IMR-90 (cell line): ENCODE data around the gene ADGRL3. TPM values are rescaled to one million over a fixed set of nuclear protein-coding genes. Genes with fewer than 3 reads are reported as not detected.

Experiments
- ATAC-seq: fragments of 200-7000 bp; cut with Tn5 transposase; 2 replicates; pipeline ENCODE4 v1.9.1; 2020; ENCODE audit warnings: low read depth, mild to moderate bottlenecking, moderate library complexity
- BruUV-seq: library from RNA; stranded (reverse); fragments of 400-500 nt; replicated peaks from 2 replicates; lab custom pipeline; 2021; lab: Mats Ljungman, UMichigan
- CTCF ChIA-PET: fragments of 300-600 bp; formaldehyde crosslinking; extraction: SDS; loops from one replicate; lab custom pipeline; 2021; ENCODE audit warnings: antibody characterized with exemption; lab: Yijun Ruan, JAX
- POLR2A ChIA-PET: fragments of 300-600 bp; sonication (Branson Sonifier 250); formaldehyde crosslinking; loops from one replicate; lab custom pipeline; 2022; ENCODE audit warnings: antibody characterized with exemption; ENCODE audit not compliant: unreplicated experiment; lab: Charles Lee
- DNase-seq: peaks from one replicate; pipeline ENCODE4 v3.0.0; 2013
- H2AFZ ChIP-seq: replicated peaks from 2 replicates; pipeline ENCODE3; 2013; ENCODE audit warnings: low read length, mild to moderate bottlenecking; ENCODE audit not compliant: poor library complexity
- H2AK5ac ChIP-seq: 2 replicates; pipeline ENCODE4 v1.6.1; 2013; ENCODE audit warnings: low read depth, low read length, inconsistent platforms
- H2AK9ac ChIP-seq: replicated peaks from 2 replicates; pipeline ENCODE3; 2013; ENCODE audit warnings: mild to moderate bottlenecking, low read depth, low read length, moderate library complexity; ENCODE audit not compliant: poor library complexity
- H2BK120ac ChIP-seq: 2 replicates; pipeline ENCODE4 v1.6.1; 2013; ENCODE audit warnings: low read depth, low read length, inconsistent platforms
- H2BK15ac ChIP-seq: 3 replicates; pipeline ENCODE4 v1.6.1; 2013; ENCODE audit warnings: low read depth, low read length, inconsistent platforms
- H2BK20ac ChIP-seq: 2 replicates; pipeline ENCODE4 v1.6.1; 2013; ENCODE audit warnings: low read depth, mild to moderate bottlenecking, inconsistent platforms, low read length, moderate library complexity
- H2BK5ac ChIP-seq: 2 replicates; pipeline ENCODE4 v1.6.1; 2013; ENCODE audit warnings: mild to moderate bottlenecking, low read depth, low read length, inconsistent platforms; ENCODE audit not compliant: poor library complexity, severe bottlenecking
- H3K14ac ChIP-seq: replicated peaks from 2 replicates; pipeline ENCODE4 v1.6.1; 2013; ENCODE audit warnings: low read depth, low read length, inconsistent platforms
- H3K18ac ChIP-seq: 2 replicates; pipeline ENCODE4 v1.6.1; 2013; ENCODE audit warnings: low read depth, low read length, control low read depth
- H3K23ac ChIP-seq: 2 replicates; pipeline ENCODE4 v1.6.1; 2013; ENCODE audit warnings: low read depth, low read length, inconsistent platforms
- H3K27ac ChIP-seq: 2 replicates; pipeline ENCODE4 v1.5.1; 2013; ENCODE audit warnings: mild to moderate bottlenecking, control low read depth, low read length; ENCODE audit not compliant: insufficient read depth
- H3K27me3 ChIP-seq: 2 replicates; pipeline ENCODE4 v1.6.1; 2013; ENCODE audit warnings: low read length; ENCODE audit not compliant: control insufficient read depth, insufficient read depth
- H3K36me3 ChIP-seq: 2 replicates; pipeline ENCODE4 v1.6.1; 2013; ENCODE audit warnings: low read length, mixed read lengths; ENCODE audit not compliant: control insufficient read depth, insufficient read depth
- H3K4ac ChIP-seq: 2 replicates; pipeline ENCODE4 v1.6.1; 2013; ENCODE audit warnings: low read depth, low read length, inconsistent platforms
- H3K4me1 ChIP-seq: 2 replicates; pipeline ENCODE4 v1.6.1; 2013; ENCODE audit warnings: low read length, mixed read lengths; ENCODE audit not compliant: control insufficient read depth, insufficient read depth
- H3K4me2 ChIP-seq: 2 replicates; pipeline ENCODE4 v1.6.1; 2013; ENCODE audit warnings: low read depth, mild to moderate bottlenecking, control low read depth, low read length, moderate library complexity
- H3K4me3 ChIP-seq: 2 replicates; pipeline ENCODE4 v1.5.1; 2013; ENCODE audit warnings: low read depth, mild to moderate bottlenecking, control low read depth, low read length, moderate library complexity; ENCODE audit not compliant: insufficient read depth
- H3K56ac ChIP-seq: 2 replicates; pipeline ENCODE4 v1.6.1; 2013; ENCODE audit warnings: low read length, inconsistent platforms; ENCODE audit not compliant: insufficient read depth; ENCODE audit errors: extremely low read depth
- H3K79me1 ChIP-seq, 2 experiments: 2 replicates each; pipeline ENCODE4 v1.6.1; 2013; ENCODE audit warnings: low read length in 2 of 2, inconsistent platforms in 1 of 2, low read depth in 1 of 2
- H3K9ac ChIP-seq: 2 replicates; pipeline ENCODE4 v1.6.1; 2013; ENCODE audit warnings: low read depth, low read length, control low read depth
- H3K9me1 ChIP-seq: 2 replicates; pipeline ENCODE4 v1.6.1; 2013; ENCODE audit warnings: low read length, inconsistent platforms; ENCODE audit not compliant: insufficient read depth
- H3K9me3 ChIP-seq: 2 replicates; pipeline ENCODE4 v1.6.1; 2013; ENCODE audit warnings: low read length; ENCODE audit not compliant: control insufficient read depth, insufficient read depth
- H4K20me1 ChIP-seq: 2 replicates; pipeline ENCODE4 v1.6.1; 2013; ENCODE audit warnings: low read length, inconsistent platforms; ENCODE audit not compliant: insufficient read depth
- H4K5ac ChIP-seq: 2 replicates; pipeline ENCODE4 v1.6.1; 2013; ENCODE audit warnings: mild to moderate bottlenecking, low read depth, low read length, control low read depth
- H4K8ac ChIP-seq, 2 experiments: 2 replicates each; pipeline ENCODE4 v1.6.1; 2013; ENCODE audit warnings: low read depth in 2 of 2, low read length in 2 of 2, control low read depth in 1 of 2, inconsistent platforms in 1 of 2
- H4K91ac ChIP-seq: 2 replicates; pipeline ENCODE4 v1.6.1; 2013; ENCODE audit warnings: low read depth, low read length, inconsistent platforms; ENCODE audit not compliant: insufficient read depth
- BHLHE40 ChIP-seq: fragments of 150-350 bp; IDR thresholded peaks from 2 replicates; pipeline ENCODE4 v1.6.1; 2016; ENCODE audit warnings: mild to moderate bottlenecking, low read depth, low read length
- CEBPB ChIP-seq: IDR thresholded peaks from 2 replicates; pipeline ENCODE4 v1.6.1; 2012; ENCODE audit warnings: low read depth, low read length, improper control_type of control experiment
- ELK1 ChIP-seq: fragments of 150-350 bp; IDR thresholded peaks from 2 replicates; pipeline ENCODE4 v1.6.1; 2016; ENCODE audit warnings: low read depth, mild to moderate bottlenecking, low read length, moderate library complexity, borderline replicate concordance
- MAFK ChIP-seq: IDR thresholded peaks from 2 replicates; pipeline ENCODE4 v1.6.1; 2012; ENCODE audit warnings: low read depth, low read length, improper control_type of control experiment
- NFE2L2 ChIP-seq: fragments of 150-350 bp; IDR thresholded peaks from 2 replicates; pipeline ENCODE4 v1.6.1; 2016; ENCODE audit warnings: low read depth, mild to moderate bottlenecking, low read length
- RAD21 ChIP-seq: IDR thresholded peaks from 2 replicates; pipeline ENCODE4 v1.6.1; 2012; ENCODE audit warnings: low read length, improper control_type of control experiment
- RCOR1 ChIP-seq: IDR thresholded peaks from 2 replicates; pipeline ENCODE4 v1.6.1; 2012; ENCODE audit warnings: mild to moderate bottlenecking, low read length, improper control_type of control experiment; ENCODE audit not compliant: insufficient replicate concordance
- USF2 ChIP-seq: fragments of 150-350 bp; IDR thresholded peaks from 2 replicates; pipeline ENCODE4 v1.6.1; 2017; ENCODE audit warnings: mild to moderate bottlenecking, antibody characterized with exemption, low read length, low read depth
- WGBS, 2 experiments: methylation state at CpG; one replicate each; pipeline versions ENCODE4 v1.1.5 to v1.1.7; 2013; ENCODE audit warnings: missing lambda C conversion rate in 2 of 2; ENCODE audit not compliant: insufficient read length in 1 of 2; ENCODE audit errors: extremely low coverage in 2 of 2; 5-methylcytosine and 5-hydroxymethylcytosine counted together
- dilution Hi-C: fragments of 300-500 bp; cut with HindIII; formaldehyde crosslinking; loops from one replicate; pipeline ENCODE4 v1.14.3; 2018; ENCODE audit warnings: low sequenced_read_pairs; ENCODE audit not compliant: unreplicated experiment
- in situ Hi-C: fragments of 300-500 bp; cut with MboI; formaldehyde crosslinking; loops from 3 replicates; pipeline ENCODE4 v1.14.3; 2019; ENCODE audit warnings: low sequenced_read_pairs, inconsistent platforms, mixed read lengths
- intact Hi-C: fragments of 100-400 bp; cut with micrococcal nuclease; formaldehyde crosslinking; loops from 2 replicates; pipeline ENCODE4 v1.10.0; 2022
- polyA plus RNA-seq, 3 experiments: library from polyadenylated mRNA; depleted of rRNA; stranded (reverse); fragments of >200 nt; gene quantifications; 2 replicates each; pipeline ENCODE4 v1.2.3, GENCODE V29; 2012; ENCODE audit warnings: low replicate concordance in 1 of 3
- total RNA-seq: library from RNA; depleted of rRNA; stranded (reverse); fragments of >200 nt; gene quantifications from 2 replicates; pipeline ENCODE4 v1.2.3, GENCODE V29; 2012

ADGRL3 gene
- total and polyA plus RNA-seq, 2 of the 4 experiments (the other 2 are of a cell fraction) = 0.46 to 2.5 TPM

- no peak overlapping the region for H2BK20ac ChIP-seq
- H3K4ac ChIP-seq = no peak overlapping the region
- H3K27me3 ChIP-seq = no peaks in the 10 kb centered on the region
- no peaks in the 10 kb centered on the region for H3K36me3 ChIP-seq
- dilution Hi-C loops (no loop called here), intact Hi-C loops (no loop called here), in situ Hi-C loops (no loop called here)
- POLR2A ChIA-PET = no interaction called here
- H2AK5ac ChIP-seq = no peak overlapping the region
- H4K20me1 ChIP-seq = no peaks in the 10 kb centered on the region
- no peak overlapping the region for H4K8ac ChIP-seq
- H3K9me1 ChIP-seq = no peaks in the 10 kb centered on the region
- H3K18ac ChIP-seq = no peak overlapping the region
- no peaks in the 10 kb centered on the region for H3K9me3 ChIP-seq
- no peak overlapping the region for H4K5ac ChIP-seq
- ATAC-seq (no peak), DNase-seq (no peak)
- H3K4me1 ChIP-seq = no peaks in the 10 kb centered on the region
- no peak overlapping the region for H2AFZ ChIP-seq
- no peak overlapping the region for H2AK9ac ChIP-seq
- no peak overlapping the region for H3K4me2 ChIP-seq
- CTCF ChIA-PET = no interaction called here
- H3K27ac ChIP-seq = no peak overlapping the region
- H4K91ac ChIP-seq = no peak overlapping the region
- no peak overlapping the region for H2BK120ac ChIP-seq
- H3K9ac ChIP-seq = no peak overlapping the region
- no TSS peak for BruUV-seq
- H2BK15ac ChIP-seq = no peak overlapping the region
- H3K4me3 ChIP-seq = no peak overlapping the region
- no peaks in the 10 kb centered on the region for H3K79me1 ChIP-seq
- H3K23ac ChIP-seq = no peak overlapping the region
- H2BK5ac ChIP-seq = no peak overlapping the region
- WGBS, 2 experiments = no CpG with 5 or more reads among the region's 2 CpGs
- H3K14ac ChIP-seq = no peak overlapping the region
- no peak overlapping the region for H3K56ac ChIP-seq
- TF ChIP-seq ELK1 (no peak), RCOR1 (no peak), RAD21 (no peak), BHLHE40 (no peak), MAFK (no peak), NFE2L2 (no peak), CEBPB (no peak), USF2 (no peak)
Observed at GRCh38 chr4:61275241-61275640, 75.1 kb downstream of the ADGRL3 start.
